ENCODE data around the gene HK1. TPM values are rescaled to one million over a fixed set of nuclear protein-coding genes. Genes with fewer than 3 reads are reported as not detected.

The HK1 gene
- total and polyA plus RNA-seq, 2 of the 4 experiments (the other 2 are of a cell fraction) = 53.7 to 90.5 TPM

DNA sequence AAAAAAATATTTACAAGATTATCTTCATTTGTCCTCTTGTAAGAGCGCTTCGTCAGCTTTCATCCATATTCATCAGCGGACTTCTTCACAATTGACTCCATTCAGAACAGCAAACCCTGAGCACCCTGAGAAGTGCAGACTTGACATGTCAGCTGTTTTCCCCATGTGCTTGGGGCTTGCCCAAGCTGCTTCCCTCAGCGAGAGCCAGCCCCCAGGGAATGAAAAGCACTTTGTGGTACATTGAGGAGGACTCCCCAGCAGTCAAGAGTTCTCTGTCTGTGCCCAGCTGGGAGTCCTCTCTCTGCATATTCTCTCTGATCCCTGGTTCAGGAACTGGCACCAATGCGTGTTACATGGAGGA, 35.5 kb upstream of the HK1 start:
- Histone ChIP-seq H3K9ac (ENCODE audit: low read depth, low read length) (no peak overlapping the region), H2BK20ac (ENCODE audit: low read depth, low read length) (no peak overlapping the region), H4K8ac (ENCODE audit: low read depth in 2 of 2, low read length in 2 of 2) (no peak overlapping the region), H3K14ac (replicated peaks; ENCODE audit: low read depth, low read length) (no peak overlapping the region), H2BK5ac (ENCODE audit: low read depth, low read length, poor library complexity, severe bottlenecking) (no peak overlapping the region), H3K18ac (ENCODE audit: low read depth, low read length) (no peak overlapping the region), H4K5ac (ENCODE audit: low read depth, low read length) (no peak overlapping the region), H3K9me3 (ENCODE audit: control insufficient read depth, insufficient read depth, low read length) (no peaks in the 10 kb centered on the region), H4K91ac (ENCODE audit: insufficient read depth, low read depth, low read length) (no peak overlapping the region), H3K56ac (ENCODE audit: extremely low read depth, insufficient read depth, low read length) (no peak overlapping the region), H3K27me3 (ENCODE audit: control insufficient read depth, insufficient read depth, low read length) (peaks cover 24% of the 10 kb centered on the region), H2AFZ (replicated peaks; ENCODE audit: low read length, poor library complexity) (peak overlapping the region; percentile 5), H3K4ac (ENCODE audit: low read depth, low read length) (no peak overlapping the region), H2AK9ac (replicated peaks; ENCODE audit: low read depth, low read length, poor library complexity) (no peak overlapping the region), H3K79me1 (ENCODE audit: low read depth in 1 of 2, low read length in 2 of 2) (no peaks in the 10 kb centered on the region), H2BK15ac (ENCODE audit: low read depth, low read length) (no peak overlapping the region), H3K4me2 (ENCODE audit: low read depth, low read length) (no peak overlapping the region), H2AK5ac (ENCODE audit: low read depth, low read length) (no peak overlapping the region), H3K4me3 (ENCODE audit: insufficient read depth, low read depth, low read length) (no peak overlapping the region), H3K36me3 (ENCODE audit: control insufficient read depth, insufficient read depth, low read length) (no peaks in the 10 kb centered on the region), H2BK120ac (ENCODE audit: low read depth, low read length) (no peak overlapping the region), H4K20me1 (ENCODE audit: insufficient read depth, low read length) (no peaks in the 10 kb centered on the region), H3K23ac (ENCODE audit: low read depth, low read length) (no peak overlapping the region), H3K4me1 (ENCODE audit: control insufficient read depth, insufficient read depth, low read length) (no peaks in the 10 kb centered on the region), H3K9me1 (ENCODE audit: insufficient read depth, low read length) (no peaks in the 10 kb centered on the region), H3K27ac (ENCODE audit: insufficient read depth, low read length) (no peak overlapping the region)
- in situ Hi-C loops (cut with MboI; ENCODE audit: low sequenced_read_pairs) (no loop called here), dilution Hi-C loops (cut with HindIII; ENCODE audit: low sequenced_read_pairs, unreplicated experiment) (no loop called here), intact Hi-C loops (cut with micrococcal nuclease) (no loop called here)
- POLR2A ChIA-PET (ENCODE audit: unreplicated experiment) = interaction anchor here (0.7 kb wide), 1 partner anchor 9 kb away, joined by 5 read pairs; no protein-coding TSS in a partner anchor
- no TSS peak for BruUV-seq (replicated peaks)
- ATAC-seq (ENCODE audit: low read depth) (no peak), DNase-seq (no peak)
- TF ChIP-seq BHLHE40 (IDR thresholded peaks at IDR 0.05; ENCODE audit: low read depth, low read length) (no peak), RCOR1 (IDR thresholded peaks at IDR 0.05; ENCODE audit: insufficient replicate concordance, low read length) (no peak), POLR2A (IDR thresholded peaks at IDR 0.05; ENCODE audit: low read depth, low read length) (no peak), SMC3 (IDR thresholded peaks at IDR 0.05; ENCODE audit: low read depth, low read length) (no peak), MAFK (IDR thresholded peaks at IDR 0.05; ENCODE audit: low read depth, low read length) (no peak), RFX5 (IDR thresholded peaks at IDR 0.05; ENCODE audit: low read depth, low read length) (no peak), MXI1 (IDR thresholded peaks at IDR 0.05; ENCODE audit: borderline replicate concordance, low read depth, low read length) (no peak), CEBPB (IDR thresholded peaks at IDR 0.05; ENCODE audit: low read depth, low read length) (no peak)
- TF ChIP-seq, protein P1, sequence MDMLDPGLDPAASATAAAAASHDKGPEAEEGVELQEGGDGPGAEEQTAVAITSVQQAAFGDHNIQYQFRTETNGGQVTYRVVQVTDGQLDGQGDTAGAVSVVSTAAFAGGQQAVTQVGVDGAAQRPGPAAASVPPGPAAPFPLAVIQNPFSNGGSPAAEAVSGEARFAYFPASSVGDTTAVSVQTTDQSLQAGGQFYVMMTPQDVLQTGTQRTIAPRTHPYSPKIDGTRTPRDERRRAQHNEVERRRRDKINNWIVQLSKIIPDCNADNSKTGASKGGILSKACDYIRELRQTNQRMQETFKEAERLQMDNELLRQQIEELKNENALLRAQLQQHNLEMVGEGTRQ (IDR thresholded peaks at IDR 0.05; ENCODE audit: low read depth, low read length) = no peak
- TF ChIP-seq, protein P2, sequence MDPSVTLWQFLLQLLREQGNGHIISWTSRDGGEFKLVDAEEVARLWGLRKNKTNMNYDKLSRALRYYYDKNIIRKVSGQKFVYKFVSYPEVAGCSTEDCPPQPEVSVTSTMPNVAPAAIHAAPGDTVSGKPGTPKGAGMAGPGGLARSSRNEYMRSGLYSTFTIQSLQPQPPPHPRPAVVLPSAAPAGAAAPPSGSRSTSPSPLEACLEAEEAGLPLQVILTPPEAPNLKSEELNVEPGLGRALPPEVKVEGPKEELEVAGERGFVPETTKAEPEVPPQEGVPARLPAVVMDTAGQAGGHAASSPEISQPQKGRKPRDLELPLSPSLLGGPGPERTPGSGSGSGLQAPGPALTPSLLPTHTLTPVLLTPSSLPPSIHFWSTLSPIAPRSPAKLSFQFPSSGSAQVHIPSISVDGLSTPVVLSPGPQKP (IDR thresholded peaks at IDR 0.05; ENCODE audit: borderline replicate concordance, low read depth, low read length) = no peak
- CTCF ChIA-PET = interaction anchor here (0.5 kb wide), 1 partner anchor 111 kb away, joined by 5 read pairs; no protein-coding TSS in a partner anchor
- WGBS, 2 experiments (ENCODE audit: extremely low coverage in 2 of 2, insufficient read length in 1 of 2) = 40% methylated on average over 1 of the region's 5 CpGs; no CpG with 5 or more reads in 1 of the 2 experiments
